Measurements from ENCODE around the gene MCOLN1. TPM values are rescaled to one million over a fixed set of nuclear protein-coding genes. Genes with fewer than 3 reads are reported as not detected.

Gene MCOLN1
- polyA plus RNA-seq, 1 donor (not counting 4 experiments of a cell fraction or from before 2014, with no cell fraction given) = 14.0 TPM

- H2AFZ ChIP-seq (ENCODE audit: control insufficient read depth, low read length) = no peak overlapping the region
- H3K79me2 ChIP-seq (ENCODE audit: control insufficient read depth, insufficient read depth, low read length) = no peaks in the 10 kb centered on the region
- H3K9me1 ChIP-seq (ENCODE audit: control insufficient read depth, extremely low read depth, insufficient read depth, low read length) = no peaks in the 10 kb centered on the region
- TF ChIP-seq CTCF (optimal IDR thresholded peaks at IDR 0.05 in 1 of 3, IDR thresholded peaks at IDR 0.05 in 1 of 3, conservative IDR thresholded peaks at IDR 0.05 in 1 of 3; ENCODE audit: extremely low read depth in 1 of 3, insufficient read depth in 2 of 3, low read length in 3 of 3) = no peak
- no peak for TF ChIP-seq EZH2 (IDR thresholded peaks at IDR 0.05; ENCODE audit: low read length)
- DNase-seq (ENCODE audit: low read depth, low spot score) (no peak), FAIRE-seq (no peak)
- no peak overlapping the region for H3K4me3 ChIP-seq (ENCODE audit: control insufficient read depth in 2 of 3, extremely low read depth in 1 of 3, insufficient read depth in 2 of 3, low read depth in 1 of 3, low read length in 3 of 3)
- H3K4me2 ChIP-seq (ENCODE audit: control insufficient read depth, extremely low read depth, insufficient read depth, low read depth, low read length) = no peak overlapping the region
- no peaks in the 10 kb centered on the region for H3K9me3 ChIP-seq (ENCODE audit: control insufficient read depth, low read depth, low read length)
- dilution Hi-C loops (cut with MboI; ENCODE audit: extremely low pct_ligation_motif_present, low sequenced_read_pairs) = no loop called here
- H3K27me3 ChIP-seq (ENCODE audit: control insufficient read depth, extremely low read depth, insufficient read depth, low read length) = no peaks in the 10 kb centered on the region
- H3K36me3 ChIP-seq (ENCODE audit: control insufficient read depth in 2 of 2, extremely low read depth in 1 of 2, insufficient read depth in 2 of 2, low read length in 2 of 2) = peaks cover 0 to 1% of the 10 kb centered on the region in 2 experiments
- peaks cover 17% of the 10 kb centered on the region for H3K4me1 ChIP-seq (ENCODE audit: control insufficient read depth, extremely low read depth, insufficient read depth, low read length)
- no peak overlapping the region for H3K27ac ChIP-seq (ENCODE audit: control insufficient read depth, insufficient read depth, low read length)
- H4K20me1 ChIP-seq (ENCODE audit: control insufficient read depth, extremely low read depth, insufficient read depth, low read length) = no peaks in the 10 kb centered on the region
- H3K9ac ChIP-seq (ENCODE audit: control insufficient read depth, extremely low read depth, insufficient read depth, low read length) = no peak overlapping the region
Measured at GRCh38 chr19:7477758-7478157, 44.7 kb upstream of the MCOLN1 start.

GRCh38 chr19:7478173-7478842, 44.1 kb upstream of the MCOLN1 start:
- no peak overlapping the region for H3K9ac ChIP-seq (ENCODE audit: control insufficient read depth, extremely low read depth, insufficient read depth, low read length)
- no peak for TF ChIP-seq CTCF (optimal IDR thresholded peaks at IDR 0.05 in 1 of 3, IDR thresholded peaks at IDR 0.05 in 1 of 3, conservative IDR thresholded peaks at IDR 0.05 in 1 of 3; ENCODE audit: extremely low read depth in 1 of 3, insufficient read depth in 2 of 3, low read length in 3 of 3)
- no peak for TF ChIP-seq EZH2 (IDR thresholded peaks at IDR 0.05; ENCODE audit: low read length)
- no peaks in the 10 kb centered on the region for H3K79me2 ChIP-seq (ENCODE audit: control insufficient read depth, insufficient read depth, low read length)
- H3K4me3 ChIP-seq (ENCODE audit: control insufficient read depth in 2 of 3, extremely low read depth in 1 of 3, insufficient read depth in 2 of 3, low read depth in 1 of 3, low read length in 3 of 3) = no peak overlapping the region
- H4K20me1 ChIP-seq (ENCODE audit: control insufficient read depth, extremely low read depth, insufficient read depth, low read length) = no peaks in the 10 kb centered on the region
- no peaks in the 10 kb centered on the region for H3K9me3 ChIP-seq (ENCODE audit: control insufficient read depth, low read depth, low read length)
- no peak for DNase-seq (ENCODE audit: low read depth, low spot score)
- FAIRE-seq = no peak
- dilution Hi-C loops (cut with MboI; ENCODE audit: extremely low pct_ligation_motif_present, low sequenced_read_pairs) = no loop called here
- peaks cover 21% of the 10 kb centered on the region for H3K4me1 ChIP-seq (ENCODE audit: control insufficient read depth, extremely low read depth, insufficient read depth, low read length)
- H3K27me3 ChIP-seq (ENCODE audit: control insufficient read depth, extremely low read depth, insufficient read depth, low read length) = no peaks in the 10 kb centered on the region
- H3K4me2 ChIP-seq (ENCODE audit: control insufficient read depth, extremely low read depth, insufficient read depth, low read depth, low read length) = no peak overlapping the region
- no peaks in the 10 kb centered on the region for H3K36me3 ChIP-seq (ENCODE audit: control insufficient read depth in 2 of 2, extremely low read depth in 1 of 2, insufficient read depth in 2 of 2, low read length in 2 of 2)
- H3K27ac ChIP-seq (ENCODE audit: control insufficient read depth, insufficient read depth, low read length) = no peak overlapping the region
- H2AFZ ChIP-seq (ENCODE audit: control insufficient read depth, low read length) = no peak overlapping the region
- H3K9me1 ChIP-seq (ENCODE audit: control insufficient read depth, extremely low read depth, insufficient read depth, low read length) = no peaks in the 10 kb centered on the region

Data from keratinocyte (primary cell).